CD14-positive monocyte (primary cell): ENCODE measurements around the gene EIF4H. TPM values are rescaled to one million over a fixed set of nuclear protein-coding genes. Genes with fewer than 3 reads are reported as not detected.
A peak's percentile ranks its signal among the peaks of the same experiment; 100 is the strongest.

Source experiments
- DNase-seq, 3 donors: peaks; one replicate each; pipeline ENCODE4 v3.0.0-alpha.2; 2011 to 2022
- H2AFZ ChIP-seq: 2 replicates; pipeline ENCODE4 v1.6.0; 2012; ENCODE audit warnings: mild to moderate bottlenecking, low read depth, low read length, inconsistent platforms; ENCODE audit not compliant: insufficient read depth, poor library complexity, severe bottlenecking
- H3K27ac ChIP-seq, 2 donors: 1 replicate in 1 of 2; 2 replicates in 1 of 2; pipeline ENCODE4 v1.5.1; 2012 to 2013; ENCODE audit warnings: low read length in 2 of 2, control low read depth in 1 of 2, inconsistent platforms in 1 of 2, low read depth in 1 of 2, mild to moderate bottlenecking in 1 of 2
- H3K27me3 ChIP-seq, 2 donors: one replicate each; pipeline versions ENCODE4 v1.6.0 to v1.6.1; 2011 to 2013; ENCODE audit warnings: low read length in 2 of 2; ENCODE audit not compliant: control insufficient read depth in 2 of 2, insufficient read depth in 2 of 2
- H3K36me3 ChIP-seq, 2 donors: replicated peaks in 1 of 2; 1 replicate in 1 of 2; 2 replicates in 1 of 2; pipeline versions ENCODE4 v1.5.1 to v1.6.1; 2012 to 2013; ENCODE audit warnings: low read length in 2 of 2, control low read depth in 1 of 2, inconsistent platforms in 1 of 2, mild to moderate bottlenecking in 1 of 2; ENCODE audit not compliant: insufficient read depth in 2 of 2, control insufficient read depth in 1 of 2
- H3K4me1 ChIP-seq, 2 donors: 1 replicate in 1 of 2; 2 replicates in 1 of 2; pipeline versions ENCODE4 v1.5.1 to v1.6.1; 2012 to 2013; ENCODE audit warnings: low read length in 2 of 2, control low read depth in 1 of 2, inconsistent platforms in 1 of 2, mild to moderate bottlenecking in 1 of 2, moderate library complexity in 1 of 2; ENCODE audit not compliant: insufficient read depth in 2 of 2, control insufficient read depth in 1 of 2
- H3K4me2 ChIP-seq: replicated peaks from 2 replicates; pipeline ENCODE3; 2012; ENCODE audit warnings: low read length, moderate library complexity, mild to moderate bottlenecking; ENCODE audit not compliant: poor library complexity, severe bottlenecking; ENCODE audit errors: extremely low read depth
- H3K4me3 ChIP-seq, 3 experiments: fragments of 200-600 bp in 1 of 3; sonication (generic) in 1 of 3; replicated peaks in 1 of 3; 1 replicate in 2 of 3; 2 replicates in 1 of 3; pipeline ENCODE4 v1.5.1; 2011 to 2013; ENCODE audit warnings: low read length in 3 of 3, mild to moderate bottlenecking in 3 of 3, control low read depth in 2 of 3, low read depth in 2 of 3, inconsistent platforms in 1 of 3, moderate library complexity in 1 of 3
- H3K79me2 ChIP-seq: 2 replicates; pipeline ENCODE4 v1.6.0; 2012; ENCODE audit warnings: mild to moderate bottlenecking, control low read depth, inconsistent platforms, low read length, moderate library complexity; ENCODE audit not compliant: insufficient read depth
- H3K9ac ChIP-seq: 2 replicates; pipeline ENCODE4 v1.6.0; 2017; ENCODE audit warnings: low read length, mild to moderate bottlenecking; ENCODE audit not compliant: insufficient read depth, poor library complexity, severe bottlenecking
- H3K9me3 ChIP-seq, 2 donors: replicated peaks in 1 of 2; 1 replicate in 1 of 2; 2 replicates in 1 of 2; pipeline versions ENCODE4 v1.5.1 to v1.6.1; 2012 to 2013; ENCODE audit warnings: low read length in 2 of 2, control low read depth in 1 of 2; ENCODE audit not compliant: control insufficient read depth in 1 of 2, insufficient read depth in 1 of 2
- H4K20me1 ChIP-seq: 2 replicates; pipeline ENCODE4 v1.6.0; 2012; ENCODE audit warnings: mild to moderate bottlenecking, low read length, control low read depth, moderate library complexity; ENCODE audit not compliant: insufficient read depth
- H3K27ac Mint-ChIP-seq, 7 donors: one replicate each; pipeline ENCODE4 v1.8.0; 2020; ENCODE audit warnings: mild to moderate bottlenecking in 7 of 7, mixed read lengths in 7 of 7, moderate library complexity in 6 of 7, inconsistent platforms in 2 of 7
- H3K27me3 Mint-ChIP-seq, 3 donors: one replicate each; pipeline ENCODE4 v1.8.0; 2021 to 2022; ENCODE audit warnings: low read depth in 3 of 3, mild to moderate bottlenecking in 3 of 3, mixed read lengths in 3 of 3, moderate library complexity in 3 of 3, inconsistent platforms in 1 of 3
- H3K36me3 Mint-ChIP-seq, 2 donors: one replicate each; pipeline ENCODE4 v1.8.0; 2020; ENCODE audit warnings: mixed read lengths in 2 of 2, inconsistent platforms in 1 of 2, mild to moderate bottlenecking in 1 of 2
- H3K4me1 Mint-ChIP-seq: one replicate; pipeline ENCODE4 v1.8.0; 2020; ENCODE audit warnings: mild to moderate bottlenecking, mixed read lengths
- H3K4me3 Mint-ChIP-seq, 2 donors: one replicate each; pipeline ENCODE4 v1.8.0; 2020; ENCODE audit warnings: mild to moderate bottlenecking in 2 of 2, mixed read lengths in 2 of 2, moderate library complexity in 1 of 2
- H3K9me3 Mint-ChIP-seq, 7 donors: one replicate each; pipeline ENCODE4 v1.8.0; 2020 to 2022; ENCODE audit warnings: mixed read lengths in 7 of 7, mild to moderate bottlenecking in 6 of 7, moderate library complexity in 6 of 7, inconsistent platforms in 2 of 7
- CTCF ChIP-seq: fragments of 200-600 bp; IDR thresholded peaks from one replicate; pipeline ENCODE4 v1.8.0; 2022; ENCODE audit warnings: antibody characterized with exemption, mild to moderate bottlenecking
- WGBS: methylation state at CpG from one replicate; pipeline ENCODE4 v1.1.5; 2013; ENCODE audit warnings: missing lambda C conversion rate; ENCODE audit not compliant: insufficient coverage; 5-methylcytosine and 5-hydroxymethylcytosine counted together
- intact Hi-C, 2 donors: fragments of 100-400 bp; cut with micrococcal nuclease; formaldehyde crosslinking; loops; one replicate each; pipeline versions ENCODE4 v1.15.0 to v1.15.1; 2023
- polyA plus RNA-seq, 3 donors: library from polyadenylated mRNA; depleted of rRNA in 1 of 3; unstranded in 2 of 3; stranded (reverse) in 1 of 3; fragments of 300-500 nt in 2 of 3; fragments of >200 nt in 1 of 3; fragmentation: Illumina TruSeq in 2 of 3; gene quantifications; 1 replicate in 2 of 3; 2 replicates in 1 of 3; pipeline ENCODE4 v1.2.3, GENCODE V29; 2012 to 2021

EIF4H gene
- polyA plus RNA-seq, 3 donors, result 162 to 234 (median 206) TPM

GRCh38 chr7:74176555-74176954 is 2.4 kb downstream of the EIF4H start:
- H3K4me1 Mint-ChIP-seq, result peaks cover 63% of the 10 kb centered on the region
- no peak overlapping the region for H3K4me3 Mint-ChIP-seq
- H3K27me3 Mint-ChIP-seq, result no peaks in the 10 kb centered on the region
- H3K27ac ChIP-seq, result peak overlapping the region in 1 of 2 donors; percentile 43
- no peaks in the 10 kb centered on the region for H3K9me3 ChIP-seq
- H3K4me1 ChIP-seq, result peaks cover 45 to 60% of the 10 kb centered on the region in 2 donors
- H3K4me2 ChIP-seq, result no peak overlapping the region
- 93% methylated on average over 2 of the region's 3 CpGs for WGBS
- H3K36me3 ChIP-seq, result peaks cover 5 to 45% of the 10 kb centered on the region in 2 donors
- H3K79me2 ChIP-seq, result peaks cover 78% of the 10 kb centered on the region
- no peak for TF ChIP-seq CTCF
- intact Hi-C loops, result no loop called here
- peaks cover 64% of the 10 kb centered on the region for H4K20me1 ChIP-seq
- no peak overlapping the region for H3K9ac ChIP-seq
- H3K4me3 ChIP-seq, result no peak overlapping the region
- no peak overlapping the region for H2AFZ ChIP-seq
- H3K27ac Mint-ChIP-seq, result peak overlapping the region in 3 of 7 donors; percentile 3 to 31 (median 16)
- H3K27me3 ChIP-seq, result no peaks in the 10 kb centered on the region
- no peak for DNase-seq
- H3K36me3 Mint-ChIP-seq, result peaks cover 13 to 33% of the 10 kb centered on the region in 2 donors
- no peaks in the 10 kb centered on the region for H3K9me3 Mint-ChIP-seq

GRCh38 chr7:74178632-74179031 is 4.5 kb downstream of the EIF4H start:
- Histone ChIP-seq H3K4me2 (no peak overlapping the region), H3K27me3 (no peaks in the 10 kb centered on the region), H3K4me3 (no peak overlapping the region), H3K9me3 (no peaks in the 10 kb centered on the region), H3K36me3 (peaks cover 5 to 58% of the 10 kb centered on the region in 2 donors), H3K79me2 (peaks cover 95% of the 10 kb centered on the region), H3K9ac (no peak overlapping the region), H3K27ac (peak overlapping the region in 1 of 2 donors; percentile 15), H2AFZ (no peak overlapping the region), H3K4me1 (peaks cover 35 to 44% of the 10 kb centered on the region in 2 donors), H4K20me1 (peaks cover 84% of the 10 kb centered on the region)
- Mint-ChIP-seq H3K36me3 (peaks cover 20 to 43% of the 10 kb centered on the region in 2 donors), H3K4me3 (peak overlapping the region in 1 of 2 donors; percentile 24), H3K27me3 (no peaks in the 10 kb centered on the region), H3K9me3 (peaks cover 0 to 1% (median 0%) of the 10 kb centered on the region in 7 donors), H3K4me1 (peaks cover 61% of the 10 kb centered on the region), H3K27ac (peak overlapping the region in 4 of 7 donors; percentile 5 to 63 (median 46))
- 21% methylated on average over 7 of the region's 9 CpGs for WGBS
- no peak for TF ChIP-seq CTCF
- no peak for DNase-seq
- intact Hi-C loops, result no loop called here
